Stimulated activated CD8-positive, alpha-beta memory T cell treated with anti-CD3 and anti-CD28 coated beads, Interleukin-15, amount 100 ng/mL, for 24 hours (primary cell): ENCODE measurements around the gene CBLN3.

Experiments
- DNase-seq: peaks from one replicate; pipeline ENCODE4 v3.0.0-alpha.2; 2020; ENCODE audit warnings: low read depth

The CBLN3 gene

DNA sequence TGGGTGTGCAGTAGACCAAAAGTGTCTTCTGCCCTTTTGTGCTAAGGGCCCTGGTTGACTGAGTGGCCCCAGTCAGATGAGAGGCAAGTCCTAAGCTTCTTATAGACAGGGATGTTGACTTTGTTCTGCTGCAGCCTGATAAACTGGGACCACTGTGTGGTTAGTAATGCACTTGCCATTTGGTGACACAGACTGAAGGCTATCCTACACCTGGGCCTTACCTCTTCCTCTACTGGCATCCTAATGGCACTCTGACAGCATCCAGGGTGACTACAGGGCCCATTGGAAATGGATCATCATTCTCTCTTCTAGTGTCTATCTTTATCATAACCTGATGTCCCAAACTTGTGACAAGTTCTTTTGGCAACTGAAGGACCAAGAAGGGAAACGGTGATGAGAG lies 9.8 kb upstream of the CBLN3 start:
- DNase-seq, result no peak

DNA sequence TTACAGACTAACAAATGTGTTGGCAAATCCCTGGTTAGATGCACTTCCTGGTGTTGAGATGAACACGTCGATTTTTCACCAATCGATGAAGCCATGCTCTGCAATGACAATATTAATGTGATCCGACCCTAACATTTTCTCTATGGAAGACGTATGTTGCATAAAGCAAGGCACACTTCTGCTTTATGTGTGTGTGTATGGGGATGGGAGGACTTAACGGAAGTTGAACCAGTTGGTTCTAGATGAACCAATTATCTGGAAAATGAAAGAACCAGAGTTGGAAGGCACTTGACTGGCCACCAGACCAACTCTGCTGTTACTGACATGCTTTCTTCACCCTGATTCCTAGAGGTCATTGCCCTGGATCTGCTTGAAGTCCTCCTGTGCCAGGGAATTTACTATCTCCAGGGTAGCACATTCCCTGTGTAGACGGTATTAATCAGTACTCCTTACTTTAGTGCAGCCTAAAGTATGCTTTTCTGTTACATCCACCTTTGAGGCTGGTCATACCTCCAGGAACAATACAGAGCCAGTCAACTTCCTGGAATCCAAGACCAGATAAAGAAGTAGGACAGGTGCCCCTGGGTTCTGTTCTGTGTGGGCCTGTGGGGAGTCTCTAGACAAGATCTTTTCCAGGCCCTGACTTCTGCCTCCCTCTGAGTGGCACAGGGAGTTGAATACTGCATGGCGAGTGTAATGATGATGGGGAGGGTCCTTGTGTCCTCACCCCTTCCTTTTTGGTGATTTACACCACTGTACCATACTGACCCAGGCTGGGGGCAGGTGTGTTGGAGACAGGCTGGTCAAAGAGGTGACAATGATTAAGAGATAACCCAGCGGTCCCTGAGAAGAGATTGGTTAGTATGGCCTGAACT lies 9.0 kb upstream of the CBLN3 start:
- DNase-seq, result no peak

DNA sequence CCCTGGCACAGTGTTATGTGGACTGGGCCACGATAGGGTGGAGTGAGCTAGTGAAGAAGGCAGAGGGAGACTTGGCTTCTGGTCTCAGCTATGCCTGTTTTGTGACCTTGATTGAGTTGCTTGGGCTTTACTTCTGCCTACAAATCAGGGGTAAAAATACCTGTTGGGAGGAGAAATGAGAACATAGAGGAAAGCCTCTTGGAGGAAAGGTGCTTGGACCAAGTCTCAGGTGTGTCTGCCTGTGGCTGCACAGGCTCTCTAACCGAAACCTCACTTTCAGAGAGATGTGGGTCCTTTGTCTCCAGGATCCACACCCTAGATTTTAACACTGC lies 8.2 kb upstream of the CBLN3 start:
- DNase-seq, result no peak

DNA sequence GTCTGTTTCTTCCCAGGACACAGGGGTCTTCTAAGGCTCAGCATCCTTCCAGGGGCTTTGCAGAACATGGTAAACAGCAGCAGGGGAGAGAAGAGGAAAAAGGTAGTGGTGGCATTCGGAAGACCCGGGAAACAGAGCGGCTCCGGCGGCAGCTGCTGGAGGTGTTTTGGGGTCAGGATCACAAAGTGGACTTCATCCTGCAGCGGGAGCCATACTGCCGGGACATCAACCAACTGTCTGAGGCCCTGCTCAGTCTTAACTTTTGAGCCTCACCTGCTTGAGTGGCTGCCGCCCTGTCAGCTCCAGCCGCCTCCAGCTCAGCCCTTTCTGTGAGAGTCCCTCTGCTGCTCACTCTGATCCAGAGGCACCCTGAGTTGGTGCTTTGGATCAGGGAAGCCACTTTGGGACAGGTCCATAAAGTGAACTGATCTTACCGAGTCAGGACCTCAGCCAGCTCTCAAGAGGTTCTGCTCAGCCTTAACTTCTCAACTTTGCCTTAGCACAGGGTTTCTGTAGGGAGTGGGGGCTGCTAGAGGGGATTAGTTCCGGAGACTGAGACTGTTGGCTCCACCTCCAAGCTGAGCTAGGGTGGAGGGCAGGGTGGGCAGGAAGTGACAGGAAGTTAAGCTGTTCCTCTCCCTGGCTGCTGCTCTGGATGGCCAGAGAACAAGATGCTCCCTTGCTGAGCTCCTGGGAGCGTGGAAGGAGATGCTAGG lies 7.7 kb upstream of the CBLN3 start:
- no peak for DNase-seq

DNA sequence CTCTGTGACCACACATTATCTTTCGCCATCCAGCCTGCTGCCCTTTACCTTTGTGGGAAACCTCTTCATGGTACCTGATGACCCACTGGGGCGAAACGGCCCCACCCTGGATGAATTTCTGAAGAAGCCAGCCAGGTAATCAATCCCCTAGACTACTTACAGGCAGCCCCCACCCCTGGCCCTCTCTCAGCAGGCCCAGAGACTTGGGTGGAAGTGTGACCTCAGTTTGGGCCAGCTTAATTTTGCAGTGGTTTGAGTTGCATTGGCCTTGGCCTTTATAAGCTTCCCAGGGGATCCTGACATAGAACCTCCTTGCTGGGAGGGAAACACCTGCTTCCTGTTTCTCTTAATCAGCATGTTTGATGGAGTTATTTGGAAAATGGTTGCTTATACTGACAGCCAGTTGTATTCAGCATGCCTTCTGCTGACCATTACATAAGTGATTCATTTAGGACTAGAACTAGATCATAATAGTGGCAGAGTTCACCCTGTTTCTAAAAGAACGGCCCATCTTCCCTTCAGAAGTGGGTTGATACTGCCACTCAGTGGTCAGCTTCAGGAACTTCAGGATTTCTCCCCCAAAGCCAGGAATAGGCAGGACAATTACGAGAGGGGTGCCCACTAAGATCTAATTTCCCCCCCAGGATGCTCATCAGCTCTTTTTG lies 7.0 kb upstream of the CBLN3 start:
- no peak for DNase-seq

DNA sequence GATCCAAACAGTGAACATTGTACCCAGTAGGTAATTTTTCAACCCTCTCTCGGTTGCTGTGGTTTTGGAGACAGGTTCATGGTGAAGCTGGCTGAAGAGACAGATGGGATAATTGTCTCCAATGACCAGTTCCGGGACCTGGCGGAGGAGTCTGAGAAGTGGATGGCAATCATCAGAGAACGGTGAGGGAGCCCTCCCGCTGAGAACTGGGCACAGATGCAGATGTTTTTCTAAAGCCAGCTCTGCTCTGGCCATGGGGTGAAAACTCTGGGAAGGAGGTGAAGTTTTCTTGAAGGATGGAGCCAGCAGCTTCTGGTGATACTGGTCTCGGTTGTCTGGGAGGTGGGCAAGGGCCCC lies 6.5 kb upstream of the CBLN3 start:
- no peak for DNase-seq

DNA sequence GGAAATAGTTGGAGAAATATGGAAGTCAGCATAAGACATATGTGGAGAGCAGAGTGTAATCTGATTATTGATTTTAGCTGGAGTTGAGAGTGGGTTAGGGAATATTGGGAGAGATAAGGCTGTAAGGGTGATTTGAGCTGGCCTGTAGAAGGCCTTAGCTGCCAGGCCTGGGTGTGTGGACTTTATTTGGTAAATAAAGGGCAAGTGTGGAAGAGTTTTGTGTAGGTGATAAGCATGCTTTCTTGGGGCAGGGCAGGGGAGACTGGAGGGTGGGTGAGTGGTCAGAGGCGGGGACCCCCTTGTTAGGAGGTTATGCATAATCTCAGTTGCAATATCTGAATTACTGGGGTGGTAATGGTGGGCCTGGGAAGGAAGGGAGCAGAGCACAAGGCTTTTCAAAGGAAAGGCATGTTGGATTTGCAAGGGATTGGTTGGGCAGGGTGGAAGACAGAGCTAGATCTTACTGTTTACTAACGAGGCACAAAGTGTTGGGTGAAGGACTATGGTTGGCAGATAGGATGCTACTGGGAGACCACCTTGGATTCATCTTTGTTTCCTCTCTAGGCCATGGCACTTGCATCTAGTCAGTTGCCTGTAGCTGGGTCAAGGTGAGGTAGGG lies 5.8 kb upstream of the CBLN3 start:
- no peak for DNase-seq

DNA sequence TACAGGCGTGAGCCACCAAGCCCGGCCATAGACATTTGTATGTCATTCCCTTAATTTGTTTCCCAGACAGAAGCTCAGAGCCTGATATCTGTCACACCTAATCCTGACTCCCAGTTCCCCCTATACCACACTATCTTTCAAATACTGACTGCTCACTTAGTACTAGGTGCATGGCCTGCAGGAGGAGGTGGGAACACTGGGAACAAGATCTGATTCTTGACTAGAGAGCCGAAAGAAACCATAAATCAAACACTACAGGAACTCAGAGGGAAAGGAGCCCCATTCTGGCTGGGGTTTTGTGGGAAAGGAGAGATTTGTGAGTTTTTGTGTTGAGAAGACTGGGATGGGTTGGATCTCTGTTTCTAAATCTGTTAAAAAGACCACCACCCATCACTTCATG lies 5.2 kb upstream of the CBLN3 start:
- no peak for DNase-seq

DNA sequence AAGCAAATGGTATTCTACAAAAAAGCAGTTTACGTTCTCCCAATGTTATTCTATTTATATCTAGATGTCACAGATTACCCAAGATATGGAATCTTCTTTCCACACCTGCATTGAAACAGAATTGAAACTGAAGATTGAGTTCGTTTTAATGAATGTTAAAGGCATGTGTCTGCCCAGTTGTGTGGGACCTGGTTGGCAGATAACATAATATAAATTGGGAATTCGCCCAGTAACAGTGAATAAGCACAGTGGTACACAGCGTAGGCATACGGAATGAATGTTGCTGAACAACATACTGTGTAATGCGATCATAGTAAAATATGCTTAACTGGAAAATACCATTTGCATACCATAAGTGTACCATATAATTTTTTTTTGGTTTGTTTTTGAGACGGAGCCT lies 4.6 kb upstream of the CBLN3 start:
- no peak for DNase-seq

DNA sequence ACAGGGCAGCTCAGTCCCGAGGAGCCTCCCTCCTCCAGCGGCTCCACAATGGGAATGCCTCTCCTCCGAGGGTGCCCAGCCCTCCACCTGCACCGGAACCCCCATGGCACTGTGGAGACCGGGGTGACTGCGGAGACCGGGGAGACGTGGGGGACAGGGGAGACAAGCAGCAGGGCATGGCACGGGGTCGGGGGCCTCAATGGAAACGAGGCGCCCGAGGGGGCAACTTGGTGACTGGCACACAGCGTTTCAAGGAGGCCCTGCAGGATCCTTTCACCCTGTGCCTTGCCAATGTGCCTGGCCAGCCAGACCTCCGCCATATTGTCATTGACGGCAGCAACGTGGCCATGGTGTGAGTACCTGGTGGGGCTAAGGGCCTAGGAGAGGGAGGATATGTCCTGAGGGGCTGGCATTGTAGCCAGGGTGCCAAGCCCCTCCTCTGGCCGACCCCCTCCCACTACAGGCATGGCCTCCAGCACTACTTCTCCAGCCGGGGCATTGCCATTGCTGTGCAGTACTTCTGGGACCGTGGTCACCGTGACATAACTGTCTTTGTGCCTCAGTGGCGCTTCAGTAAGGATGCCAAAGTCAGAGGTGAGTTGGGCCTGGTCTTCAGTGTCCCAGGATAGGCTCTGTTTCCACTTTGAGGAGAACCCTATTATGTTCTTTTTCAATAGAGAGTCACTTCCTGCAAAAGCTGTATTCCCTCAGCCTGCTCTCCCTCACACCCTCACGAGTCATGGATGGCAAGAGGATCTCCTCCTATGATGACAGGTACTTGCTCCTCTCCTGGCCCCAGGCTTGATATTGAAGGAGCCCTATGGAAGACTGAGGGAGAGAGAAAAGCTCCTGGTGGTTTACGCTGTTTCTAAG lies 3.0 kb upstream of the CBLN3 start:
- no peak for DNase-seq

DNA sequence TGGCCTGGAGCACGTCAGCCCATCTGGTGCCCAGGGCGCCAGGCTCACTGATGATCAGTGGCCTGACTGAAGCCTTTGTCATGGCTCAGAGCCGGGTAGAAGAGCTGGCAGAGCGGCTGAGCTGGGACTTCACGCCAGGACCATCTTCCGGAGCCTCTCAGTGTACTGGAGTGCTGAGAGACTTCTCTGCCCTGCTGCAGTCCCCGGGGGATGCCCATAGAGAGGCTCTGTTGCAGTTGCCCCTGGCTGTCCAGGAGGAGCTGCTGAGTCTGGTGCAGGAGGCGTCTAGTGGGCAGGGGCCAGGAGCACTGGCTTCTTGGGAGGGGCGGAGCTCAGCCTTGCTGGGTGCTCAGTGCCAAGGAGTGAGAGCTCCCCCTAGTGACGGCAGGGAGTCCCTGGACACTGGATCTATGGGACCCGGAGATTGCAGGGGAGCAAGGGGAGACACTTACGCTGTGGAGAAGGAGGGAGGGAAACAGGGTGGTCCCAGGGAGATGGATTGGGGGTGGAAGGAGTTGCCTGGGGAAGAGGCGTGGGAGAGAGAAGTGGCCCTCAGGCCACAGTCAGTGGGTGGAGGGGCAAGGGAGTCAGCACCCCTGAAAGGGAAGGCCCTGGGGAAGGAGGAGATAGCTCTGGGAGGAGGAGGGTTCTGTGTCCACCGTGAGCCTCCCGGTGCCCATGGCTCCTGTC lies 2.2 kb upstream of the CBLN3 start:
- peak; percentile 69 for DNase-seq

DNA sequence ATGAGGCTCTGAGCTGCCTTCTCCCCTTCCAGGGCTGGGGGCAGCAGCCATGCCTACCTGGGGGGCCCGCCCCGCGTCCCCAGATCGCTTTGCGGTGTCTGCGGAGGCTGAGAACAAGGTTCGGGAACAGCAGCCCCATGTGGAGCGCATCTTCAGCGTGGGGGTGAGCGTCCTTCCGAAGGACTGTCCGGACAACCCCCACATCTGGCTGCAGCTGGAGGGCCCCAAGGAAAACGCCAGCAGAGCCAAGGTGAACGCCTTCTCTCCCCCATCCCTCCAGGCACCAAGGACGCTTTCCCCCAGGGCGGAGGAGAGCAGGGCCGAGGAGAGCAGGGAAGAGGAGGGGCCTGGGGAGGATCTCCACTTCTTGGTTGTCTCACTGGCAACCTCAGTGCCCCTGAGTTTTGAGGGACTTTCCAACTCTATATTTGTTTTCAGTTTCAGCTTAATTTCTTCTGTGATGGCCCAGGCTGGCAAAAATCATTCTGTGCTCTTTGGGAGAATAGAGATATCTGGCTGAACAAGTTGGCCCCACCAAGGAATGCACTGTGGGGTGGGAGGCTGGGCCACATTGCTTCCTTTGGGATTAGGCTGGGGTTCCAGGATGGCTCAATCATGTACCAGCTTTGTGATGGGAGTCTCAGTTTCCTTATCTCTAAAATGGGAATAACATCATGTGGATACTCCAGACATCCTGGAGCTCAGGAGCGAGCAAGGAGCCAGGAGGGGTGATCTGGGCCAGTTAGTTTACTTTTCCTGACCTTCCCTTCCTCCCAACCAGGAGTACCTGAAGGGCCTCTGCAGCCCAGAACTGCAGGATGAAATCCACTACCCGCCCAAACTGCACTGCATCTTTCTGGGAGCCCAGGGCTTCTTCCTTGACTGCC lies 1.5 kb upstream of the CBLN3 start:
- DNase-seq, result no peak

DNA sequence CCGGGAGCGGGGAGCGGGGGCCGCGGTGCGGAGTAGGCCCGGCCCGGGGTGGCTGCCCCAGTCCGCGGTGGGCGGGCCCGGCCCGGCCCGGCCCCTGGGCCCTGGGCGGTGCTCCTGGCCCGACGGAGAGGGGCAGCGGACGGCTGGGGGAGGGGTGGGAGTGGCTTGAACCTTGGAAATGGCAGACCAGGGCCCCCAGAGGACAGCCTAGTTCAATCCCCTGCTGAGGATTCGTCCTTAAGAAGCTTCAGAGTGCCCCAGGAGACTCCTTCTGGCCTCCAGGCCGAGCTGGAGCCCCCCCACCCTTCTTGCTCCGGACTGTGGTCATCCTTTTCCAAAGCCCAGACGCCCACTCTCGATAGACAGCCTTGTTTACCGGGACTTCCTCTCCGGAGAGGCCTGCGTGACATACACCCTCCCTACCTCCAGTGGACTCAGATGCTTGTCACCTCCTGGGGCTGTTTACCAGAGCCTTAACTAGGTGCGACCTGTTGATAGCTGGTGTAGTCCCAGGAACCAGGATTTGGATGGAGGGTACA lies 744 bp upstream of the CBLN3 start:
- peak; percentile 31 for DNase-seq

DNA sequence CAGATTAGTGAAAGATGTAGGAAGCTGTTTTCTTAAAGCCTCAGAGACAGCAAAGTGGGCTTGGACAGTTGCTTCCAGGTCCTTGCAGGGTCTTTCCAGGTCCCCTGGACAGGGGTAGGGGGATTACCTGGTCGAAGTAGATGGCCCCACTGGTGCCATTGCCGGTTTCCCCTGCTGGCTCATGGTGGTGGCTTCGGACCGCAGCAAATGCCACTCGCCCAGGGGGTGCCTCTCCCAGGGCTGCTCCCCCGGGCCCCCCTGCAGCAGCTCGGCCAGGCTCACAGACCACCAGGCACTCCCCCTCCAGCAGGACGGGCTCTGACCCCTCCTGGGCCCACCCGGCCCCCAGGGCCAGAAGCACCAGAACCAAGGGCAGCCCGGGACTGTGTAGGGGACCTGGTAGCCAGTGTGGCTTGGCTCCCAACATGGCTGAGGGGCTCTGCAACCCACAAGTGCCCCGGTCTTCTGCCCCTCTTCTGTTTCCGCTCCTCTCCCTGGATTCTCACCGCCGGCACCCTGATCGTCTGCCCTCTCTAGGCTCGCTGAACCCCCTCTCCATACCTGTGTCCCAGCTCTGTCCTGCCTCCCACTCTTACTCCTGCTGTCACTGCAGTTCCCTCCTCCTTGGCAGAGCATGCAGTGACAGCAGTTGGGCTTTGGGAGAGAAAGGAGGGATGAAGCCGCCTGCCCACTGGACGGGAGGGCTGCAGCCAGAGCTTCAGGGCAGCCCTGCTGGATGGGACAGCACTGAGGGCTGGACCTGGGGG lies 657 bp downstream of the CBLN3 start:
- no peak for DNase-seq

DNA sequence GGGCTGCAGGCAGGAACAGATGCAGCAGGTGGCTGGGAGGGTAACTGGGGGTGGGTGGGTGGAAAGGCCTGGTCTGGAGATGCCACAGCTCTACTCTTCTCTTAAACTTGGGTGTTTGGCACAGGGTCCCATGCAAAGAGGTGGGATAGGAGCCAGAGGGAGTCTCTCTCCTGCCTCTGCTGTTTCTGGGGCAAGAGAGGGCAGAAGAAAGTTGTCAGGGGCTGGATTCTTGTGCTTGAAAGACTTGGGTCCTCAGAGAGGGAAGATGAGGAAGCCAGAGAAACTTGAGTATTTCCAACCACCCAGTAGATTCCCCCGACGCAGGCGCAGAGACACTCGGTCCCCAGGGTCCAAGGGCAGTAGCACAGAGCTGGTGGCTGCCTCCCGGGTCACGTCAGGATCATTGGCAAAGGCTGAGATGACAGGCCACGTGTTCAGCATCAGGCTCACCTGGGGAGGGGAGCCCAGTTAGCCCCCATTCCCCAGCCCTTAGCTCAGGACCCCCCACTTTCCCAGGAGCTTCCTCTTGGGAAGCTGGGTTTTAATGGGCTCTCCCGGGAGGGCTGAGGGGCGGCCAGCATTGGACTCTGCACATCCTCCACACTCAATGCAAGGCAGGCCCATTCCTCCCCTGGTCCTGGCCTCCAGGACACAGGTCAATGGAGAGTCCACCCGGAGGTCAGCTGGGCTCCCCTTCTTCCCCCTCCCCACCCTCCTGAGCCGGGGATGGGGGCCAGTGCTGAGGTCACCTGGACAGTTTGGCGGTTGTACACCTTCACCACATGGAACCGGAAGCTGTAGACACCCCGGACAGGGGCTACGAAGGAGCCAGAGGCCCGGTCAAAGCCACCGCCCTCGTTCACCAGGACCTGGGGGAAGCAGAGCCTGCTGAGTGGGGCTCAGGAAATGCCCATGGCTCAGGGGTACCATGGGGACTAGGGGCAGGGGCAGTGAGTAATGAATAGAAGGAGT lies 1.6 kb downstream of the CBLN3 start:
- no peak for DNase-seq

DNA sequence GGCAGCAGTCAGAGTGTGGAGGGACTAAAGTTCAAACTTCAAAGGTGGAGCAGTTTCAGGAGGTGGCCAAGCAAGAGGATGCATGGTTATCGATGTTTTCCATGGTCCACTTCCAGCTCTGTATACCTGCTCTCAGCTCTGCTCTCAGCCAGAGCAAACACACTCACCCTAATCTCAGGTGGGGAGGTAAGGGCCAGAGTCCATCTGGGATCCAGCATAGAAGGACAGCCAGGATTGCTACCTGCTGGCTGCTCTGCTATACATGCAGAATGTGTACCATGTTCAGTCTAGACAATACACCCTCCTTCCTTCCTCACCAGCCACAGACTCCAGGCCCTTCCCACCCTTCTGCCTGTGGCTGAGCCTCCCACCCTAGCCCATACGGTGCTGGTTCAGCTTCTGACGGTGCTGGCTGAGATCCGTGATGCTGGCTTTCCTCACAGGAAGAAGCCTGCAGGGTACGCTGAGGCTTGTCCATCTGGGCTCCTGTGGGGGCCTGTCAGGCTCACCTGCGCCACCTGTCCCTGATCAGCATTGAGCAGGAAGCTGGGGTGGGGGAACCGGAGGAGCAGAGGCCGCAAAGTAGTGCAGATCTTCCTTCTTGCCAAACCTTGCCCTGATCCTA lies 2.4 kb downstream of the CBLN3 start:
- DNase-seq, result no peak

DNA sequence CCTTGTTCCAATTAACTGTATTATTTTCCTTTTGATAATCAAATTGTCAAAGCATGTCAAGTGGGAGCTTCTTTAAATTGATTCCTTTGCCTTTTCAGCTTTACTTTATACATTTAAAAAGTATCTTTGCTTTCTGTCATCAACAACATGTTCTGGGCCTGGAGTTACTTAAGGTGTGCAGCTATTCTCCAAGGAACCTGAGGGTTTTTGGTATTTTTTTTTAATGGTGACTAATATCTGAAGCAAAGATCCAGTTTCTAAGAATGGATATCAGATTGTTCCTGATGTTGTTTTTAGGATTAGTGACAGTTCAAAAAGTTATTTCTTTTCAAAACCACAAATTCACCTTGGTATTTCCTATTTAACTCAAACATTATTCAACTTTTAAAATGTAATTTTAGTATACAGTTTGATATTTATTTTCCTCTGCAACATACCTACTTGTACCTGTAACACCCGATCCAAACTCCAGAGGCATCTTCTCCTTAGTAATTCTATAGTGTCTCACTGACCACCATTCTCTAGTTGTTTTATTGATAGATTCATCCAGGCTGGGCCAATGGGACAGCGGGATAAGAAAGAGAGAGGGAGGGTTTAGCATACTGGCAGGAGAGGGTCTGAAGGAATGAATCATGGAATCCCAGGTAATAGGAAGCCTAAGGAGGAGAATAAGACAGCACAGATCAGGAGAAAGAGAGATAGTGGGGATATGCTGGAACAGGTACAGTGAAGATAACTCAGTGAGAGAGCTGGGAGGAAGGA lies 3.1 kb downstream of the CBLN3 start:
- no peak for DNase-seq
